ENCODE measurements around the gene IKZF5.

Gene IKZF5

GRCh38 chr10:123019941-123020703, 11.5 kb upstream of the IKZF5 start:
- Histone ChIP-seq H3K9ac (no peak overlapping the region), H3K27me3 (no peaks in the 10 kb centered on the region), H3K9me3 (replicated peaks in 1 of 11) (peaks cover 0 to 4% (median 0%) of the 10 kb centered on the region in 11 experiments; a peak in 2 of 22 replicates), H3K4me1 (peaks cover 0 to 9% (median 3%) of the 10 kb centered on the region in 10 experiments; a peak in 6 of 20 replicates), H3K4me3 (no peak overlapping the region), H4K20me1 (no peaks in the 10 kb centered on the region; a peak in 1 of 22 replicates), H3K4me2 (no peak overlapping the region), H3K36me3 (0 out of 22 replicates have a peak, but pooled peaks cover 0 to 3% (median 0%) of the 10 kb centered on the region in 11 experiments), H3K27ac (no peak overlapping the region)
- TF ChIP-seq Cebpa-rat (IDR thresholded peaks at IDR 0.05): no peak

- no peak overlapping the region for H3K27ac ChIP-seq
- H3K36me3 ChIP-seq: peaks cover 0 to 6% (median 0%) of the 10 kb centered on the region in 11 experiments; a peak in 1 of 22 replicates
- no peak overlapping the region for H3K4me2 ChIP-seq
- no peak for TF ChIP-seq Cebpa-rat (IDR thresholded peaks at IDR 0.05)
- peaks cover 0 to 4% (median 0%) of the 10 kb centered on the region in 11 experiments; a peak in 2 of 22 replicates for H3K9me3 ChIP-seq (replicated peaks in 1 of 11)
- H3K4me1 ChIP-seq: peaks cover 0 to under 1% (median 0%) of the 10 kb centered on the region in 10 experiments; a peak in 1 of 20 replicates
- no peaks in the 10 kb centered on the region; a peak in 1 of 22 replicates for H4K20me1 ChIP-seq
- no peak overlapping the region for H3K4me3 ChIP-seq
- no peak overlapping the region for H3K9ac ChIP-seq
- no peaks in the 10 kb centered on the region for H3K27me3 ChIP-seq
Measured at GRCh38 chr10:123019264-123019663, 10.7 kb upstream of the IKZF5 start.

DNA sequence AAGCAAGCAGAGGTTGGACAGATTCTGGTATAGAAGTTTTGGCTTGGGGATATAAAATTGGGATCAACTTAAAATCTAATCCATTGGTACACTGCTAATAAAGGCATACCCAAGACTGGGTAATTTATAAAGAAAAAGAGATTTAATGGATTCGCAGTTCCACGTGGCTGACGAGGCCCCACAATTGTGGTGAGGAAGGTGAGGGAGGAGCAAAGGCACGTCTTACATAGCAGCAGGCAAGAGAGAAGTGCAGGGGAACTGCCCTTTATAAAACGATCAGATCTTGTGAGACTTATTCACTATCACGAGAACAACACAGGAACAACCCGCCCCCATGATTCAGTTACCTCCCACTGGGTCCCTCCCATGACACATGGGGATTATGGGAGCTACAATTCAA, 9.9 kb upstream of the IKZF5 start:
- Histone ChIP-seq H3K9me3 (replicated peaks in 1 of 11) (peaks cover 0 to 5% (median 3%) of the 10 kb centered on the region in 11 experiments; a peak in 13 of 22 replicates), H3K4me2 (no peak overlapping the region), H4K20me1 (no peaks in the 10 kb centered on the region; a peak in 2 of 22 replicates), H3K36me3 (peaks cover 0 to 10% (median 4%) of the 10 kb centered on the region in 11 experiments; a peak in 8 of 22 replicates), H3K27me3 (no peaks in the 10 kb centered on the region), H3K4me1 (no peaks in the 10 kb centered on the region), H3K27ac (no peak overlapping the region), H3K9ac (no peak overlapping the region), H3K4me3 (no peak overlapping the region)
- TF ChIP-seq Cebpa-rat (IDR thresholded peaks at IDR 0.05): no peak

- Histone ChIP-seq H3K4me2 (no peak overlapping the region), H3K27ac (no peak overlapping the region), H4K20me1 (no peaks in the 10 kb centered on the region; a peak in 1 of 22 replicates), H3K4me1 (no peaks in the 10 kb centered on the region), H3K27me3 (no peaks in the 10 kb centered on the region), H3K4me3 (no peak overlapping the region), H3K36me3 (peaks cover 0 to 20% (median 10%) of the 10 kb centered on the region in 11 experiments; a peak in 11 of 22 replicates), H3K9me3 (replicated peaks in 1 of 11) (peaks cover 0 to 14% (median 13%) of the 10 kb centered on the region in 11 experiments; a peak in 17 of 22 replicates), H3K9ac (no peak overlapping the region)
- no peak for TF ChIP-seq Cebpa-rat (IDR thresholded peaks at IDR 0.05)
Measured at GRCh38 chr10:123017421-123018165, 9.0 kb upstream of the IKZF5 start.

DNA sequence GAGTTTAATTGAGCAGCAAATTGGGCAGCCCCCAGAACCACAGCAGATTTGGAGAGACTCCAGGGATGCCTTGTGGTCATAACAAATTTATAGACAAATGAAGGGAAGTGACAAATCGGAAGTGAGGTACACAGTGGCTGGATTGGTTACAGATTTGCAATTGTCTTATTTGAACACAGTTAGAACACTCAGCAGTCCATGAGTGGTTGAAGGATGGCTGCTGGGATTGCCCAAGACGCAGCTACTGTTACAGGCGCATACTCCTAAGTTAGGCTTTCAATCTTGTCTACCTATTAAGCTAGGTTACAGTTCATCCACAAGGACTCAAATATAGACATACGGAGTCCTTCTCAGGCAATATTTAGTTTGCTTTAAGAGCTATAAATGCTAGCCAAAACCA, 7.6 kb upstream of the IKZF5 start:
- Histone ChIP-seq H3K27ac (no peak overlapping the region), H3K4me1 (peaks cover 0 to under 1% (median 0%) of the 10 kb centered on the region in 10 experiments; a peak in 2 of 20 replicates), H3K27me3 (no peaks in the 10 kb centered on the region), H3K36me3 (peaks cover 0 to 32% (median 18%) of the 10 kb centered on the region in 11 experiments; a peak in 13 of 22 replicates), H3K4me3 (no peak overlapping the region), H3K9ac (no peak overlapping the region), H3K9me3 (replicated peaks in 1 of 11) (peaks cover 0 to 22% (median 17%) of the 10 kb centered on the region in 11 experiments; a peak in 18 of 22 replicates), H4K20me1 (no peaks in the 10 kb centered on the region; a peak in 2 of 22 replicates), H3K4me2 (0 out of 22 replicates have a peak overlapping the region, but pooled peaks of 1 of the 11 experiments have one; percentile 20)
- no peak for TF ChIP-seq Cebpa-rat (IDR thresholded peaks at IDR 0.05)

- Histone ChIP-seq H3K9me3 (replicated peaks in 1 of 11) (peaks cover 0 to 22% (median 17%) of the 10 kb centered on the region in 11 experiments; a peak in 18 of 22 replicates), H3K27ac (no peak overlapping the region), H3K9ac (no peak overlapping the region), H4K20me1 (no peaks in the 10 kb centered on the region; a peak in 2 of 22 replicates), H3K27me3 (no peaks in the 10 kb centered on the region), H3K4me1 (peaks cover under 1 to 14% (median 9%) of the 10 kb centered on the region in 10 experiments; a peak in 18 of 20 replicates), H3K4me2 (no peak overlapping the region), H3K36me3 (peaks cover 0 to 33% (median 18%) of the 10 kb centered on the region in 11 experiments; a peak in 13 of 22 replicates), H3K4me3 (no peak overlapping the region)
- TF ChIP-seq Cebpa-rat (IDR thresholded peaks at IDR 0.05): no peak
Measured at GRCh38 chr10:123014772-123015171, 6.2 kb upstream of the IKZF5 start.

- Histone ChIP-seq H3K36me3 (peaks cover 0 to 33% (median 18%) of the 10 kb centered on the region in 11 experiments; a peak in 13 of 22 replicates), H3K4me1 (peaks cover 7 to 24% (median 16%) of the 10 kb centered on the region in 10 experiments; a peak in 18 of 20 replicates), H3K4me3 (no peak overlapping the region), H3K27me3 (no peaks in the 10 kb centered on the region), H4K20me1 (no peaks in the 10 kb centered on the region; a peak in 3 of 22 replicates), H3K4me2 (no peak overlapping the region), H3K9ac (no peak overlapping the region), H3K9me3 (replicated peaks in 1 of 11) (peaks cover 0 to 22% (median 17%) of the 10 kb centered on the region in 11 experiments; a peak in 18 of 22 replicates), H3K27ac (no peak overlapping the region)
- no peak for TF ChIP-seq Cebpa-rat (IDR thresholded peaks at IDR 0.05)
Measured at GRCh38 chr10:123013456-123014419, 5.1 kb upstream of the IKZF5 start.

DNA sequence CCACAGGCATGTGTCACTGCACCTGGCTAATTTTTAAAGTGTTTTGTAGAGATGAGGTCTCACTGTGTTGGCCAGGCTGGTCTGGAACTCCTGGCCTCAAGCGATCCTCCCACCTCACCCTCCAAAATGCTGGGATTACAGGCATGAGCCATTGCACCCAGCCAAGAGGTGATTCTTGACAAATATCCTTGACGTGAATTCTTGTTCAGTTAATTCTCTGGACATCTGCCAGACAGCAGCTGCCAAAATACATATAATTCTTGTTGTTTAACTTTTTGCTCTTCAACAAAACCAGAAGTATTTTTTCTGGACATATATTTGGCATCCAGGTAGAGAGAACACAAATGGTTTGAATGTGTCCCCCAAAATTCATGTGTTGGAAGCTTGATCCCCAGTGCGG, 3.4 kb upstream of the IKZF5 start:
- no peak overlapping the region for H3K9ac ChIP-seq
- H3K4me3 ChIP-seq: no peak overlapping the region
- H3K27me3 ChIP-seq: no peaks in the 10 kb centered on the region
- no peak overlapping the region for H3K27ac ChIP-seq
- H3K9me3 ChIP-seq (replicated peaks in 1 of 11): peaks cover 0 to 22% (median 17%) of the 10 kb centered on the region in 11 experiments; a peak in 18 of 22 replicates
- peaks cover 0 to 14% (median 4%) of the 10 kb centered on the region in 11 experiments; a peak in 8 of 22 replicates for H4K20me1 ChIP-seq
- H3K4me1 ChIP-seq: peaks cover 12 to 30% (median 23%) of the 10 kb centered on the region in 10 experiments
- TF ChIP-seq Cebpa-rat (IDR thresholded peaks at IDR 0.05): no peak
- H3K4me2 ChIP-seq: no peak overlapping the region
- H3K36me3 ChIP-seq: peaks cover 0 to 33% (median 18%) of the 10 kb centered on the region in 11 experiments; a peak in 13 of 22 replicates
